Stimulated activated CD8-positive, alpha-beta memory T cell treated with anti-CD3 and anti-CD28 coated beads, Interleukin-4, amount 100 ng/mL, for 24 hours (primary cell): ENCODE results near the gene IFNW1.
"Not testable (repeated sequence)": the region's sequence is repeated elsewhere in the genome, so short reads cannot be mapped to it uniquely, and the experiment has no call there.

Experiments
- DNase-seq: peaks from one replicate; pipeline ENCODE4 v3.0.0-alpha.2; 2020; ENCODE audit warnings: low read depth

Gene IFNW1

DNA sequence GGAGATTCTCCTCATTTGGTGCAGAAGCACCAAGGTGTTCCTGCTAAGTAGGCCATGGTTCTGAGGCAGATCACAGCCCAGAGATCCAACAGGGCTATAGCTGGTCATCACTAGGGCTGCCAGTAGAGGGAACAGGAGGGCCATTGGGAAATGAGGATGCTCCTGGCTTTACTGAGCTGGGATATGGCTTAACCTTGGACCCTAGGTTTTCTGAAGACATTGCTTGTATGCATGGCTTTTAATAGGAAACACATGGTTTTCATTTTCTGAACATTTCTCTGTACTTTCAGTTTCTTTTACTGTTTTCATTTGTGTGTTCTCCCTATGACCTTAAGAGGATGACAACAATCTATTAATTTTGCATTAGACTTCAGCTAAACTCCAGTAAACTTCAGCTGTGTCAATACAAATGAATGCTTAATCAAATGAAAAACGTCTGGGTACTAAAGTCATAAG is at the start of gene IFNW1:
Gene IFNW1, minus strand, starts transcription at position 406 of the 456 bp plus-strand sequence. Its CDS starts 262 bp downstream, at position 144.
- no peak for DNase-seq

DNA sequence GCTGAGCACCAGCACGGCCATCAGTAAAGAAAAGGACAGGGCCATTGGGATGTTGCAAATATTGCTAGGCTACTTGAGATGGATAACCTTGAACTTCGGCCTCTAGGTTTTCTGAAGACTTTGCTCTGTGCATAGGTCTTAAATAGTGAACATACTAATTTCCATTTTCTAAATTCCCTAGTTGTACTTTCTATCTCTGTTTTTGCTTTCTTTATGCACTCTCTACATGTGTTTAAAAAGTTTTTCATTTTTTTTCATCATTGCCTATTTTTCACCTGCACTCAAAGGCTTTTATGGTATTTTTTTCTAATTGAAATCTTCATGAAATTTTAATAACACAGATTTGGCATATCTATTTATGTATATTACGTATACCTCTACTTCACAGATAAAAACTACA is 45.9 kb upstream of the IFNW1 start, which contains the start of gene IFNA4:
Gene IFNA4, minus strand, starts transcription at position 101 of the 400 bp plus-strand sequence. Its CDS starts 56 bp downstream, at position 45.
- DNase-seq: not testable (repeated sequence)

DNA sequence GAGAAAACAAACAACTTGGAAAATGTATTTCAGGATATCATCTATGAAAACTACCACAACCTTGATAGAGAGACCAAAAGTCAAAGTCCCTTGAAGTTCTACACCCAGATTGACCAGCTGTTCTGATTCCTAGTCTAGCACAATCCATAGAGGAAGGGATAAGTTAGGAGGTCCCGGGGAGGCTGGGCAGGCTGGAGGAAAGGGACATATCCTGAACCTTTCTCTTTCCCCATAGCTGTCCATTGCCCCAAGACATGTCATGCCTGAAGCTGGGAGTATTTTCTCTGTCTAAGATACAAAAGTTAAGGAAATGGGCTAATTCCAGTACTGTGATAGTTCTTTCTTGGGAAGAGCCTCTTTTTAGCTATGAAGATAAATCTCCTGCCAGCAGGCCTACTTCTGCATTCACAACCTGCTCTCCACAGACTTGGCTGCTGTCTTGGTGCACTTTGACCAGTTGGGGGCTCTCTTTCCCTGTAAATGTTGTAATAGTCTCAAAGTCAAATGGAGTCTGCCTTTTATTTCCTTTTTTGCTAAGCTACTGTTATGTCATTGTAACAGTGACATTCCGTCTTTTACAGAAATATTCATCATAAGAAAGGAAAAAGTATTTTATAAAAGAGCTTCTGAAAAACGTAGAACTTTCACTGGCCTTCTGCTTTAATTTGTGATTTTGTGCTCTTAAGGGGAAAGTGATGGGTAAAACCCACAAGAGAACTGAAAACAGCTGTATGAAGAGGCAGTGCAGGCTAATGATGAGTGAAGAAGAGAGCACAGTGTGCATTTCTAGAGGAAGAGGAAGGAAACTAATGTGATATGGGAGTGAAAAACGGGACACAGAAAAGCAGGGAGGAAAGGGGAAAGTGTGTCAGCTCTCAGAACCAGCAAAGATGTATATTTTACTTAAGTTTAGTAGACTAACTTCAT is 41.4 kb upstream of the IFNW1 start:
- DNase-seq: not testable (repeated sequence)

DNA sequence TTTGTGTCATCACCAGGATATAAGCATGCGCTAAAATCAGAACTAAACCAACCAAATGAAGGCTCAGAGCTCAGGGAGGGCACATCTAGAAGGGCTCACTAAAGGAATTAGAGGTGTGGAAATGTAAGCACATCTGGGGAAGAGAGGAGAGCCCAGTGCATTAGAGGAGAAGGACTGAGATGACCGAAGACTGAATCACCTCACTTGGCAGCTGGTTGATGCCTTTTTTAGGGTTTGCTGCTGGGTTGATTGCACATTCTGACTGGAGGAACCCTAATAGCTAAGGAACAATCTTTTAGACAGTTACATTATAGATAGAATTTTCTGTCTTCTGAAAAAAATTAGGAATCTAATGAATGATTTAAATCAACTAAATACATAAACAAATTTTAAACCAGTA is 33.0 kb upstream of the IFNW1 start:
- DNase-seq: no peak

DNA sequence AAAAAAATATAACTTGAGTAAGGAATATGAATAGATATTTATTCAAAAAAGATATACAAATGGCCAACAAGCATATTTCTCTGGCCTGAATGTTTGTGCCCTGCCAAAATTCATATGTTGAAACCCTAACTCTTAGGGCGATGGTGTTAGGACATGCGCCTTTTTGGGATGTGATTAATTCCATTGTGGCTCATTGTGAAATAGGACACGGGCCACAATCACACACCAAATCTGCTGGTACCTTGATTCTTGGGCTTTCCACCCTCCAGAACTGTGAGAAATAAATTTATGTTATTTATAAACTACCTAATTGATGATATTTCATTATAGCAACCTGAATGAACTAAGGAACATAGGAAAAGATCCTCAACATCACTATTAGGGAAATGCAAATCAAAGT is 30.5 kb upstream of the IFNW1 start:
- no peak for DNase-seq

DNA sequence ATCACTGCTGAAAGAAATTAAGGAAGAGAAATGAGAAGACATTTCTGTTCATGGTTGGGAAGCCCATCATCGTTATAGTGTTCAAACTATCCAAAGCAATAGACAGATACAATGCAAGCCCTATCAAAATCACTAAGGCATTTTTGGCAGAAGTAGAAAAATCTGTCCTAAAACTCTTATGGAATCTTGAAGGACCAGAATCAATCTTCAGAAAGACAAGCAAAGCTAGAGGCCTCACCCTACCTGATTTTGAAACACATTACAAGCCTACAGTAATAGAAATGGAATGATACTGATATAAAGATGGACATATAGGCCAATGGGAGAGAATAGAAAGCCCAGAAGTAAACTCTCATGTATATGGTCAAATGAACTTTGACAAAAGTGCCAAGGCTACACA is 29.7 kb upstream of the IFNW1 start:
- DNase-seq: no peak

DNA sequence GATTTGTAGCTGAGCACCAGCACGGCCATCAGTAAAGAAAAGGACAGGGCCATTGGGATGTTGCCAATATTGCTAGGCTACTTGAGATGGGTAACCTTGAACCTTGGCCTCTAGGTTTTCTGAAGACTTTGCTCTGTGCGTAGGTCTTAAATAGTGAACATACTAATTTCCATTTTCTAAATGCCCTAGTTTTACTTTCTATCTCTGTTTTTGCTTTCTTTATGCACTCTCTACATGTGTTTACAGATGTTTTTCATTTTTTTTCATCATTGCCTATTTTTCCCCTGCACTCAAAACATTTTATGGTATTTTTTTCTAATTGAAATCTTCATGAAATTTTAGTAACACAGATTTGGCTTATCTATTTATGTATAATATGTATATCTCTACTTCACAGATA is 24.9 kb upstream of the IFNW1 start, which contains the start of gene IFNA21:
Gene IFNA21, minus strand, starts transcription at position 101 of the 400 bp plus-strand sequence. Its CDS starts 48 bp downstream, at position 53.
- not testable (repeated sequence) for DNase-seq

DNA sequence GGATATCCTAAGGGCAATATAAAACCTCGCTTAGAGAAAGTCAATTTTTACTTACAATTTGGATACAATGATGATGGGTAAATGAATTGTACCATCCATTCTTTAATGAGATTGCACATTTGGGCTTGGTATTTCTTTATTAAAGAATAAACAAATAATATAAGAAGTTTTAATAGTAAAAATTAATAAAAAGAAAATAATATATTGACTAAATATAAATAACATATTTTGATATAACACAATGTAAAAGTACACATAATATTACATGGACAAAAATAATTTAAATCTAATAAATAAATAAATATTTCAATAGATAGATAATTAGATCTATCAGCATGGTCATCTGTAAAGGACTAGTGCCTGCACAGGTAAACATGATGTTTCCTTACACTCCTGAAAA is 23.9 kb upstream of the IFNW1 start:
- no peak for DNase-seq

DNA sequence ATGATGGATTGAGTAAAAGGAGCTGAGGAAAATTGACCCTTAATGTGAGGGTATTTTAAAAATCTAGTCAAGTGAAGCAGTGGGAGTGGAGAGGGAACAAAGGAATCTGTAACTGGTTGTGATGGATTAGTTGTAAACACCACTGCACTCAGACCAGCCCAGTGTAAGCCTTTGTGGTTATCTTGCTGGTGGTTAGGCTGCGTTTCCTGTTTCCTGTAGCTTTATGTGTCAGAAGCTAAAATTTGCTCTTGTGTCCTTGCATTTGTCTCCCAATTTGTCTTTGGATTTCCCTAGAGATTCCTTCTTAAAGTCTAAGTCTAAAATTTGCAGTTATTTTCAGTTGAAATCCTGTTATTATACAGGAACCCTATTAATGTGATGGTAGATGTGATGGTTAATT is 18.5 kb upstream of the IFNW1 start:
- no peak for DNase-seq

DNA sequence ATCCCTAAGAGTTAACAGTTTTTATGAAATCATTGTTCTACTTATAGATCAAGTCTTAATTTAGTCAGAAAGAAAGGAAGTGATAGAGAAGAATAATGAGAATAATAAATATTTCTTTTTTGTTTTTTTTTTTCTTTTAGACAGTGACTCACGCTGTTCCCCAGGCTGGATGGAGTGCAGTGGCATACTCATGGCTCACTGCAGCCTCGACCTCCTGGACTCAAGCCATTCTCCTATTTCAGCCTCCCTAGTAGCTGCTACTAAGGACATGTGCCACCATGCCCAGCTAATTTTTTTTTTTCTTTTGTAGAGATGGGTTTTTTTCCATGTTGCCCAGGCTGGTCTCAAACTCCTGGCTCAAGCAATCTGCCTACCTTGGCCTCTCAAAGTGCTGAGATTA is 13.9 kb upstream of the IFNW1 start:
- no peak for DNase-seq

DNA sequence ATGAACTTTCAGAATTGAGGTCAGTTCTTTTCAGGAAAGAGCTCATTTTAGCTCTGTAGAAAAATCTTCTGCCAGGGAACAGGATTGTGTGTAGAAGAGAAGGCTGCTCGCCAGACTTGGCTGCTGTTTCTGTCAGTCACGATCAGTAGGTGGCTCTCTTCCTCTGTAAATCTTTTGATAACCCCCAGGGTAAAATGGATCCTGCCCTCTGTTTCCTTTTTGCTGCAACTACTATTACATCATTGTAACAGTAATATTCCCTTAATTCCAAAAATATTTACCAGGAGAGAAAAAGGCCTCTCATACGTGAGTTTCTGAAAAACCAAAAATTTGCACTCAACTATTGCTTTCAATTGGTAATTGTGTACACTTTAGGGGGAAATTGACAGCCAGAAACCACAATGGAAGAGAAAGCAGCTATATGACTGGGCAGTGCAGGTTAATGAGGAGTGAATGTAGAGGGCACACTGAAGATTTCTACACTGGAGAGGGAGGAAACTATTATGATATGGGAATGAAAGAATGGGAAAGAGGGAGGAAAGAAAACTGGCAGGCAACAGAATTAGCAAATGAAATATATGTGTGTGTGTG is 12.5 kb upstream of the IFNW1 start:
- DNase-seq: no peak

DNA sequence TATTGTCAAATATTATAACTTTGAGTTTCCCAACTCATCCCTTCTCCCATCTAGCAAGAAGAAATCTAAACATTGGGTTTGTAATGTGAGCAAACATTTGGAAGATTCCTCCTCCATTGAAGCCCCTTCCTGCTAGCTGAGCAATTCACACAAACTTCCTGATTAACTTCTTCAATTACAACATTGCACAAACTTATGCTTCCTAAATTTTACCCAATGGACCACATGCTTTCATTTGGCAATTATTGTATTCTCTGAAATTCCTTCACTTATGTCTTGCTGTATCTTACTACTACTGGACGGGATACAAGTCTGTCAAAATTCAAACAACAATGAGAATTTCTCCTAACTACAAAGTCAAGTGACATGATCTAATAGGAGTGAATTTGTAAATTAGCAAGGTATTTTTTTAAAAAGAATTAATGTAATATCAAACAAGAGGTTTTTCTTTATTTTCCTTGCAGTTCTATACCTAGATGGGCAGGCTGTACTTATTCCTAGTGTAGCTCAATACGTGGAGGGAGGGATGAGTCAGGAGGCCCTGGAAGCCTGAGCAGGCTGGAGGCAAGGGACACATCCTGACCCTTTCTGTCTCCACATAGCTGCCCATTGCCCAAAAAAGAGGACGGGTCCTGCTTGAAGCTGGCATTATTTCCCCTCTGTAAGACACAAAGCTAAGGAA is 11.8 kb upstream of the IFNW1 start:
- no peak for DNase-seq

DNA sequence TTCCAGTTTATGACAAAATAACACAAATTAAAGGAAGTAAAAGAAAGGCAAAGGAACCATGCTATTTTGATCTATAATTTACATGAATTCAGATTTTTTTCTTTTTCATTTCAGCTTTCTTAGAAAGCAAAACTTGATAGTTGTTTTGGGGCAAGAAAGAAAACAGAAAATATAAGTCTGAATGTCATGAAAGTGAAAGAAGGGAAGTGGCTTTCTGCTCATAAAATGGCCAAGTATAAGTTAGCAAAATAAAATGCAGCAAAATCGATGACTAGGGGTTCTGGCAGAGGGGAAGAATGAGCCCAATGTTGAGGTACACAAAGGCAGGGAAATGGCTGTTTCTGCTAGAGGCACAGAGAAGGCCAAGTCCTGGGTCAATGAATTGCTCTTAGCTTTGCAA is 3.0 kb upstream of the IFNW1 start:
- no peak for DNase-seq

DNA sequence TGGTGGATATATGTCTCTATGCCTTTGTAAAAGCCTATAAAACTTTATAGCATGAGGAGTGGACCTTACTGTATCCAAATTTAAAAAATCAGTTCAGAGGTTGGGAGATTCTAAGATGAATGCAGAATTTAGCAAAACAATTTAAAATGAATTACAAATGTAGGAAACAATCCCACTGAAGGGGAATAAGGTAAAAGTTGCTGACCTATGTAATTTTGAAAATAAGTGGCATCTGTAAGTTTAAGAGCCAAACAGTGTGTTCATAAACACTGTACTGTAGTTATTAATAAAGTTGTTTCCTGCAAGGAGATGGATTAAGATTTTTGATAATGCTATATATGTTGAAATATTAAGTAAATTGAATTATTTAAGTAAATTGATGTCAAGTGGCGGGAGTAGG is 4.6 kb downstream of the IFNW1 start:
- no peak for DNase-seq

DNA sequence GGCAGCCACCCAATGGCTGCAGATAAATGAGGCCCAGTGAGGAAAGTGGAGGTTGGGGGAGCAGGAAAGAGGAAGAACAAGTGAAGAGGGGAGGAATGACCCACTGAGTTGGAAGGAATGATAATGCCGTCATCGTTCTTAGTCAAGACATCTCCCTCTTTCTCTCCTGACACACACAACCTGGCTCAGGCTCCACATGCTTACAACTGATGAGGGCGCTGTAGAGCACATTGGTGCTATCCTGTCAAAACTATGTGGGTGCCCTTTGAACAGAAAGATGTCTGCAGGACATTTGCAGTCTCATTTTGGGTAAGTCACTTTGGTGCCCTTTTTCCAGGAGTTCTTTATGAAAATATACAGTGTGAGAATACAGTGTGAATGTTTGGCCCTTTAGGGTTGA is 5.9 kb downstream of the IFNW1 start:
- no peak for DNase-seq

DNA sequence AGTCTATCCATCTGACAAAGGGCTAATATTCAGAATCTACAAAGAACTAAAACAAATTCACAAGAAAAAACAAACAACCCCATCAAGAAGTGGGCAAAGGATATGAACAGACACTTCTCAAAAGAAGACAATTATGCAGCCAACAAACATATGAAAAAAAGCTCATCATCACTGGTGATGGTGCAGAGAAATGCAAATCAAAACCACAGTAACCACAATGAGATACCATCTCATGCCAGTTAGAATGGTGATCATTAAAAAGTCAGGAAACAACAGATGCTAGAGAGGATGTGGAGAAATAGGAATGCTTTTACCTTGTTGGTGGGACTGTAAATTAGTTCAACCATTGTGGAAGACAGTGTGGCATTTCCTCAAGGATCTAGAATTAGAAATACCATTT is 13.4 kb downstream of the IFNW1 start:
- not testable (repeated sequence) for DNase-seq

DNA sequence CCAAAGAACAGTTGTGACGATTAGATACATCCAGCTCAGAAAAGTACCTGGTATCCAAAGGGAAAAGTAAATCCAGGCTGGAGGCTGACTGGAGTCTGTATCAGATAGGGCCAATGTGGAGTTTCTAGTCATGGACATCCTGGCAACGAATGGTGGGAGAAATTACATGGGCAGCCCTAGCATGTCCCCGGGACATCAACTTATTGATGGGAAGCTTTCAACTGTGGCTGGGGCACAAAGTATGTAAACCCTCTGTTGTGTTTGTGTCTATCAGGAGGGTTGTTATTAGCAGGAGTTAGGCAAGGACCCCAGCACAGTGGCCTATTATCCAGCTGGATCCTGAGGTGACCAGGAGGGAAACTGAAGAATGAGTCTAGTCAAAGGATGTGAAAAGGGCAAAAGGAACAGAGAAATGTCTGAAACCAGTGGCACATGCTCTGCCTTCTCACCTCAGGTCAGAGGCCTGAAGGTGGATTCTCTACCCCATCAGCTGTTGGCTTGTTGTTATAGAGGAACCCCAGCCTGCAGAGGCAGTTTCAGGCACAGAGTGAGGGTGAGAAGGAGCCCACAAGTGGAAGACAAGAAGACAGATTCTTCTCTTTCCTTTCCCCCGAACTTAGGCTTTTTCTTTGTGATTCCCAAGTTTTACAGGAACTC is 19.9 kb downstream of the IFNW1 start:
- no peak for DNase-seq

DNA sequence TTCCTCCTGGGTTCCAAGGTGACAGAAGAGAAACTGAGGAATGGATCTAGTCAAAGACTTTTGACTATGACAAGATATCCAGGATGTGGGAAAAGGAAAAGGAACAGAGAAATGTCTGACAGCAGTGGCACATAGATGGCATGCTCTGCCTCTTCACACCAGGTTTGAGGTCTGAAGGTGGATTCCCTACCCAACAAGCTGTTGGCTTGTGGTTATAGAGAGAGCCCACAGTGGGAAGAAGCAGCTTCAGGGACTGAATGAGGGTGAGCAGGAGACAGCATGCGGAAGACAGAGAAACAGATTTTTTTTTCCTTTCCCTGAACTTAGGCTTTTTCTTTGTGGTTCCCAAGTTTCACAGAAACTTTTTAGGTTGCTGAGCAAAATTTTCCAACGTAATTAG is 20.6 kb downstream of the IFNW1 start:
- no peak for DNase-seq

DNA sequence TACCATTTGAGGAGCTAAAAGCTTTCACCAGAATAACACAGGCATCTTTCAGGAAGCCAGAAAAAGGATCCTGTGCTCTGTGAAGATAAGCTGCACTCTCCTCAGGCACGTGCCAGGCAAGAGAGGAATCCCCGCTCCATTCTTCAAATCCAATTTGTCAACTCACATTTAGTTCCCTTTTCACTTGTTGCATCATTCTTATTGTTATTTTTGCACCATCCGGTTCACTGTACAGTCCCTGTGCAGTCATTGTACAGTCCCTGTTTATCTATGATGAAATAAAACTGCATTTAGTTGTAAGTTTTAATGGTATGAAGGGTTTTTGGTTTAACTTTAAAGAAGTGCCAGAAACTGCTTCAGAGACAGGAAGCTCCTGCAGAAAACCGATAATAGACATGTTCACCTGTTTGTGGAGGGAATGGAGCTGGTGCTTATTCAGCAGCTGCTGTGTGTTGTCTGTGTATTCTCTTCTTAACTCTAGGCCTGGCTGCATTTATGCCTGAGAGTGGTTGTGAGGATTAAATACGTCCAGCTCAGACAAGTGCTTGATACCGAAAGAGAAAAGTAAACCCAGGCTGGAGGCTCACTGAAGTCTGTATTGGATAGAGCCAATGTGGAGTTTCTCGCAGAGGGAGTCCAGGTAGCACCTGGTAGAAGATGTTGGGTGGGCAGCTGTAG is 22.4 kb downstream of the IFNW1 start:
- DNase-seq: no peak

DNA sequence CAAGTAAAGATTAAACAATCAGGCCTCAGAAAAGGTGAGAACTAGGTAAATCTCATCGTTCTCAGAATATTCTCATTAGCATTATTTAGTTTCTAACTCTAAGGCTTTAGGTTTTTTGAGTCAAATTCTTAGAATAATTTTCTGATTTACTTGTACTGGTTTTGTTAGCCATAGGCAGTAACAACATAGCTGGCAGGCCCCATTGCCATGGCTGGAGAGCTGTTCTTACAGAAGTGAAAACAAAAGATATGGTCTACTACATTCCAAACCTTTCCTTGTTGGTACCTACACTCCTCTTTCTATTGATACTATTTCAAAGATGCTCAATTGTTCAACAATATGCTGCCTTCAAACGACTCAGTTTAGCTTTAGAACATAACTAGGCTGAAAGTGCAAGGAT is 27.3 kb downstream of the IFNW1 start:
- DNase-seq: no peak
